HEK293T (cell line): ENCODE results near the gene PLEKHG4B.

Source experiments
- ARNT ChIP-seq: fragments of 450-650 bp; IDR thresholded peaks from 2 replicates; pipeline ENCODE4 v1.6.1; 2017; ENCODE audit warnings: mild to moderate bottlenecking
- BHLHE40 ChIP-seq: fragments of 450-650 bp; IDR thresholded peaks from 2 replicates; pipeline ENCODE4 v1.6.1; 2016; ENCODE audit warnings: mild to moderate bottlenecking, moderate library complexity, borderline replicate concordance
- CTBP1 ChIP-seq: fragments of 450-650 bp; IDR thresholded peaks from 2 replicates; pipeline ENCODE4 v1.6.1; 2016; ENCODE audit warnings: borderline replicate concordance
- FOXM1 ChIP-seq: fragments of 450-650 bp; IDR thresholded peaks from 2 replicates; pipeline ENCODE4 v1.6.1; 2017; ENCODE audit warnings: mild to moderate bottlenecking, borderline replicate concordance
- HDGF ChIP-seq: fragments of 450-650 bp; IDR thresholded peaks from 2 replicates; pipeline ENCODE4 v1.6.1; 2017; ENCODE audit warnings: antibody characterized with exemption, borderline replicate concordance
- SUZ12 ChIP-seq: fragments of 450-650 bp; IDR thresholded peaks from 2 replicates; pipeline ENCODE4 v1.6.1; 2016; ENCODE audit warnings: mild to moderate bottlenecking
- ZNF384 ChIP-seq: fragments of 450-650 bp; IDR thresholded peaks from 2 replicates; pipeline ENCODE4 v1.6.1; 2016

- TF ChIP-seq CTBP1 (no peak), BHLHE40 (no peak), ARNT (no peak), ZNF384 (no peak), FOXM1 (no peak), HDGF (no peak), SUZ12 (no peak)
Observed at GRCh38 chr5:129820-130219, 37.9 kb downstream of the PLEKHG4B start.
